Neural cell (in vitro differentiated cells): ENCODE measurements around the gene HDAC11. TPM values are rescaled to one million over a fixed set of nuclear protein-coding genes. Genes with fewer than 3 reads are reported as not detected.

Experiments used
- H2AFZ ChIP-seq: fragments of 200-600, 300-800 bp; sonication (generic), shearing (Covaris generic); 2 replicates; pipeline ENCODE4 v1.6.0; 2014; ENCODE audit warnings: low read depth, mild to moderate bottlenecking, antibody characterized with exemption, low read length, moderate library complexity
- H3F3A ChIP-seq: fragments of 200-600 bp; shearing (Covaris generic); 2 replicates; pipeline ENCODE4 v1.6.1; 2016; ENCODE audit warnings: mild to moderate bottlenecking, moderate library complexity, mixed read lengths, antibody characterized with exemption, low read length; ENCODE audit not compliant: insufficient read depth, poor library complexity, severe bottlenecking
- H3K27ac ChIP-seq: fragments of 200-600, 300-800 bp; sonication (generic), shearing (Covaris generic); 2 replicates; pipeline ENCODE4 v1.5.1; 2014; ENCODE audit warnings: mild to moderate bottlenecking, low read length, moderate library complexity
- H3K27me3 ChIP-seq: fragments of 300-800, 200-600 bp; sonication (generic), shearing (Covaris generic); 2 replicates; pipeline ENCODE4 v1.6.0; 2014; ENCODE audit warnings: mild to moderate bottlenecking, low read depth, low read length, moderate library complexity; ENCODE audit not compliant: insufficient read depth
- H3K36me3 ChIP-seq: fragments of 300-800, 200-600 bp; sonication (generic), shearing (Covaris generic); 2 replicates; pipeline ENCODE4 v1.5.1; 2014; ENCODE audit warnings: mild to moderate bottlenecking, antibody characterized with exemption, low read length, moderate library complexity; ENCODE audit not compliant: insufficient read depth
- H3K4me2 ChIP-seq: fragments of 300-800, 200-600 bp; sonication (generic), shearing (Covaris generic); 2 replicates; pipeline ENCODE4 v1.6.0; 2014; ENCODE audit warnings: mild to moderate bottlenecking, low read length
- H3K4me3 ChIP-seq: fragments of 300-800, 200-600 bp; sonication (generic), shearing (Covaris generic); 2 replicates; pipeline ENCODE4 v1.5.1; 2014; ENCODE audit warnings: mild to moderate bottlenecking, low read length, moderate library complexity
- H3K79me2 ChIP-seq: fragments of 200-600 bp; shearing (Covaris generic); replicated peaks from 2 replicates; pipeline ENCODE4 v1.6.0; 2014; ENCODE audit warnings: mild to moderate bottlenecking, low read length, moderate library complexity; ENCODE audit not compliant: insufficient read depth
- H3K9ac ChIP-seq: fragments of 300-800, 200-600 bp; sonication (generic), shearing (Covaris generic); 2 replicates; pipeline ENCODE4 v1.6.1; 2016; ENCODE audit warnings: mild to moderate bottlenecking, low read length, mixed read lengths
- H3K9me2 ChIP-seq: fragments of 200-600 bp; shearing (Covaris generic); 2 replicates; pipeline ENCODE4 v1.6.1; 2016; ENCODE audit warnings: mild to moderate bottlenecking, low read length, mixed read lengths; ENCODE audit not compliant: insufficient read depth
- H3K9me3 ChIP-seq: fragments of 200-600, 300-800 bp; sonication (generic), shearing (Covaris generic); 2 replicates; pipeline ENCODE4 v1.6.1; 2016; ENCODE audit warnings: mild to moderate bottlenecking, mixed run types, low read length, moderate library complexity, mixed read lengths
- H4K20me1 ChIP-seq: fragments of 200-600 bp; shearing (Covaris generic); 2 replicates; pipeline ENCODE4 v1.6.1; 2016; ENCODE audit warnings: mild to moderate bottlenecking, mixed run types; ENCODE audit not compliant: insufficient read depth
- EP300 ChIP-seq: fragments of 450-650 bp; conservative IDR thresholded peaks from 2 replicates; pipeline ENCODE4 v1.6.1; 2014; ENCODE audit warnings: antibody characterized with exemption, mild to moderate bottlenecking, moderate library complexity; ENCODE audit not compliant: poor library complexity, severe bottlenecking
- EZH2 ChIP-seq: fragments of 200-600, 300-800 bp; shearing (Covaris generic), sonication (generic); IDR thresholded peaks from 2 replicates; pipeline ENCODE4 v1.6.1; 2014; ENCODE audit warnings: antibody characterized with exemption, low read length, borderline replicate concordance, mild to moderate bottlenecking; ENCODE audit not compliant: insufficient read depth, poor library complexity, severe bottlenecking
- MXI1 ChIP-seq: fragments of 450-650 bp; conservative IDR thresholded peaks from 2 replicates; pipeline ENCODE4 v1.6.1; 2014; ENCODE audit warnings: antibody characterized with exemption, mild to moderate bottlenecking; ENCODE audit not compliant: poor library complexity, severe bottlenecking
- POLR2AphosphoS5 ChIP-seq: IDR thresholded peaks from 2 replicates; pipeline ENCODE4 v1.6.1; 2012
- RAD21 ChIP-seq: fragments of 450-650 bp; conservative IDR thresholded peaks from 2 replicates; pipeline ENCODE4 v1.6.1; 2014; ENCODE audit warnings: antibody characterized with exemption, mild to moderate bottlenecking, moderate library complexity
- SMC3 ChIP-seq: fragments of 450-650 bp; conservative IDR thresholded peaks from 2 replicates; pipeline ENCODE4 v1.6.1; 2014; ENCODE audit warnings: antibody characterized with exemption, mild to moderate bottlenecking, moderate library complexity; ENCODE audit not compliant: poor library complexity
- TAF1 ChIP-seq: IDR thresholded peaks from 2 replicates; pipeline ENCODE4 v1.6.1; 2012; ENCODE audit warnings: low read depth
- polyA plus RNA-seq: library from polyadenylated mRNA; depleted of rRNA; stranded (reverse); fragments of >200 nt; gene quantifications from 2 replicates; pipeline ENCODE4 v1.2.3, GENCODE V29; 2014
- TF ChIP-seq, protein P1 (sequence below): IDR thresholded peaks from 2 replicates; pipeline ENCODE4 v1.6.1; 2012; ENCODE audit warnings: borderline replicate concordance
- TF ChIP-seq, protein P2 (sequence below): fragments of 450-650 bp; IDR thresholded peaks from 2 replicates; pipeline ENCODE4 v1.5.1; 2014; ENCODE audit warnings: antibody characterized with exemption, mild to moderate bottlenecking, moderate library complexity; ENCODE audit not compliant: poor library complexity, severe bottlenecking

Gene HDAC11
- polyA plus RNA-seq, 1 donor from 2014 or later, result 14.8 TPM

DNA sequence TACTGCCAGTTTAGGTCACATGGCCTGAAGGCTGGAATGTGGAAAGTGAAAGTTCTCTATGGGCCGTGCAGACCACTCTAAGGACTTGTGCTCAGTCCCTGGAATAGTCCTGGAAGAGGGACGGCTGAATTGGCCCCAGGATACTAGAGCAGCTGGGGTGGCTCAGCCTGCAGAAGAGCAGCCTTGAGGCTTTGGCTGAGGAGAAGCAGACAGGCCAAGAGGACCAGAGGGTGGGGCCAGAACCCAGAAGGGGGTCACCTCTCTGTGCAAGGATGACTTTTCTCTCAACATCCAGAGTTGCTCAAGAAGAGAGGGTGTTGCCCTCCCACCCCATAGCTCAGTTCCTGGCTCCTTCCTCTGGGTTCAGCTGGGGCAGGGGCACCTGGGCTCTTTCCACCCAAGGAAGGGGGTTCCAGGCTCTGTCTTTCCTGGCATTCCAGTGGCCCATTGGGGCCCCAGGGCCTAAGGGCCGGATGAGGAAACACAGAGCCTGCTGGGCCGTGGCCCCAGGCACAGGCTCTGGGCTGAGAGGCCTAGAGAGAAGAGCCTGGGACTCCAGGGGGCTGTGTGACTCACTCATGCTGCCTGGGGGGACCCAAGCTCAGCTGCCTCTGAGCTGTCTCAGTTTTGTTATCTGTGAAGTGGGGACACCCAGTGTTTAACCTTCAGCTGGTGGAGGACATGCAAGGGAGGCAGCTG lies 60.3 kb downstream of the HDAC11 start:
- H3K27ac ChIP-seq, result no peak overlapping the region
- TF ChIP-seq, protein P1, sequence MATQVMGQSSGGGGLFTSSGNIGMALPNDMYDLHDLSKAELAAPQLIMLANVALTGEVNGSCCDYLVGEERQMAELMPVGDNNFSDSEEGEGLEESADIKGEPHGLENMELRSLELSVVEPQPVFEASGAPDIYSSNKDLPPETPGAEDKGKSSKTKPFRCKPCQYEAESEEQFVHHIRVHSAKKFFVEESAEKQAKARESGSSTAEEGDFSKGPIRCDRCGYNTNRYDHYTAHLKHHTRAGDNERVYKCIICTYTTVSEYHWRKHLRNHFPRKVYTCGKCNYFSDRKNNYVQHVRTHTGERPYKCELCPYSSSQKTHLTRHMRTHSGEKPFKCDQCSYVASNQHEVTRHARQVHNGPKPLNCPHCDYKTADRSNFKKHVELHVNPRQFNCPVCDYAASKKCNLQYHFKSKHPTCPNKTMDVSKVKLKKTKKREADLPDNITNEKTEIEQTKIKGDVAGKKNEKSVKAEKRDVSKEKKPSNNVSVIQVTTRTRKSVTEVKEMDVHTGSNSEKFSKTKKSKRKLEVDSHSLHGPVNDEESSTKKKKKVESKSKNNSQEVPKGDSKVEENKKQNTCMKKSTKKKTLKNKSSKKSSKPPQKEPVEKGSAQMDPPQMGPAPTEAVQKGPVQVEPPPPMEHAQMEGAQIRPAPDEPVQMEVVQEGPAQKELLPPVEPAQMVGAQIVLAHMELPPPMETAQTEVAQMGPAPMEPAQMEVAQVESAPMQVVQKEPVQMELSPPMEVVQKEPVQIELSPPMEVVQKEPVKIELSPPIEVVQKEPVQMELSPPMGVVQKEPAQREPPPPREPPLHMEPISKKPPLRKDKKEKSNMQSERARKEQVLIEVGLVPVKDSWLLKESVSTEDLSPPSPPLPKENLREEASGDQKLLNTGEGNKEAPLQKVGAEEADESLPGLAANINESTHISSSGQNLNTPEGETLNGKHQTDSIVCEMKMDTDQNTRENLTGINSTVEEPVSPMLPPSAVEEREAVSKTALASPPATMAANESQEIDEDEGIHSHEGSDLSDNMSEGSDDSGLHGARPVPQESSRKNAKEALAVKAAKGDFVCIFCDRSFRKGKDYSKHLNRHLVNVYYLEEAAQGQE, result no peak
- TF ChIP-seq POLR2AphosphoS5 (no peak), SMC3 (no peak), EP300 (no peak), TAF1 (no peak), EZH2 (no peak), MXI1 (no peak), RAD21 (no peak)
- TF ChIP-seq, protein P2, sequence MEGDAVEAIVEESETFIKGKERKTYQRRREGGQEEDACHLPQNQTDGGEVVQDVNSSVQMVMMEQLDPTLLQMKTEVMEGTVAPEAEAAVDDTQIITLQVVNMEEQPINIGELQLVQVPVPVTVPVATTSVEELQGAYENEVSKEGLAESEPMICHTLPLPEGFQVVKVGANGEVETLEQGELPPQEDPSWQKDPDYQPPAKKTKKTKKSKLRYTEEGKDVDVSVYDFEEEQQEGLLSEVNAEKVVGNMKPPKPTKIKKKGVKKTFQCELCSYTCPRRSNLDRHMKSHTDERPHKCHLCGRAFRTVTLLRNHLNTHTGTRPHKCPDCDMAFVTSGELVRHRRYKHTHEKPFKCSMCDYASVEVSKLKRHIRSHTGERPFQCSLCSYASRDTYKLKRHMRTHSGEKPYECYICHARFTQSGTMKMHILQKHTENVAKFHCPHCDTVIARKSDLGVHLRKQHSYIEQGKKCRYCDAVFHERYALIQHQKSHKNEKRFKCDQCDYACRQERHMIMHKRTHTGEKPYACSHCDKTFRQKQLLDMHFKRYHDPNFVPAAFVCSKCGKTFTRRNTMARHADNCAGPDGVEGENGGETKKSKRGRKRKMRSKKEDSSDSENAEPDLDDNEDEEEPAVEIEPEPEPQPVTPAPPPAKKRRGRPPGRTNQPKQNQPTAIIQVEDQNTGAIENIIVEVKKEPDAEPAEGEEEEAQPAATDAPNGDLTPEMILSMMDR, result no peak
- H3K4me3 ChIP-seq, result no peak overlapping the region
- no peaks in the 10 kb centered on the region for H4K20me1 ChIP-seq
- no peaks in the 10 kb centered on the region for H3F3A ChIP-seq
- H3K27me3 ChIP-seq, result no peaks in the 10 kb centered on the region
- H3K79me2 ChIP-seq, result no peaks in the 10 kb centered on the region
- H3K4me2 ChIP-seq, result no peak overlapping the region
- H3K36me3 ChIP-seq, result no peaks in the 10 kb centered on the region
- no peaks in the 10 kb centered on the region for H3K9me3 ChIP-seq
- no peak overlapping the region for H2AFZ ChIP-seq
- H3K9ac ChIP-seq, result no peak overlapping the region
- no peaks in the 10 kb centered on the region for H3K9me2 ChIP-seq

DNA sequence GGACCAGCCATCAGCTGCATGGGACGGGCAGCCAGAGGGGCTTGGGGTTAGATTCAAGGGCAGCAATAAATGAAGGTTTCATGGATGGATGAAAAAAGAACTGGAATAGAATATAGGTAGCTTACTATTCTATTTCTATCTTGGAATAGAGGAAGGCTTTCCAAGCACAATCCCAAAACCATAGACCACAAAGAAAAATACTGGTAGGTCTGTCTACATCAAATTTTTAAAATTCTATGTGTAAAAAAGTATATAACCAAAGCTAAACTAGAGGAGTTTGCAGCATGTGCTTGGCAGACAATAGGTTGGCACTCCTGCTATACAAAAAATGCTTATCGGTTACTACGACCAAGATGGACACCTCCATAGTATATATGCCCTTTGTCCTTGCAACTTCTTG lies 61.6 kb downstream of the HDAC11 start:
- no peaks in the 10 kb centered on the region for H3K36me3 ChIP-seq
- H3F3A ChIP-seq, result no peaks in the 10 kb centered on the region
- H3K9me3 ChIP-seq, result no peaks in the 10 kb centered on the region
- no peak overlapping the region for H3K9ac ChIP-seq
- TF ChIP-seq RAD21, result no peak
- TF ChIP-seq, protein P2, result no peak
- no peak for TF ChIP-seq MXI1
- TF ChIP-seq, protein P1, result no peak
- TF ChIP-seq SMC3, result no peak
- no peak for TF ChIP-seq EP300
- TF ChIP-seq EZH2, result no peak
- no peak for TF ChIP-seq TAF1
- no peak for TF ChIP-seq POLR2AphosphoS5
- H3K27ac ChIP-seq, result no peak overlapping the region
- H3K27me3 ChIP-seq, result no peaks in the 10 kb centered on the region
- no peak overlapping the region for H2AFZ ChIP-seq
- H3K79me2 ChIP-seq, result no peaks in the 10 kb centered on the region
- H4K20me1 ChIP-seq, result no peaks in the 10 kb centered on the region
- no peak overlapping the region for H3K4me2 ChIP-seq
- no peaks in the 10 kb centered on the region for H3K9me2 ChIP-seq
- H3K4me3 ChIP-seq, result no peak overlapping the region
